ENCODE measurements around the gene PCDHGA9. TPM values are rescaled to one million over a fixed set of nuclear protein-coding genes. Genes with fewer than 3 reads are reported as not detected.

PCDHGA9 gene
- total RNA-seq, 3 donors from 2014 or later (not counting 1 experiment from before 2014, with no cell fraction given), result 0.61 to 1.7 (median 1.0) TPM

GRCh38 chr5:141441571-141442170 lies 39.1 kb downstream of the PCDHGA9 start:
- no peaks in the 10 kb centered on the region for H3K4me1 ChIP-seq (ENCODE audit: control insufficient read depth, insufficient read depth, low read length)
- H3K4me3 ChIP-seq (ENCODE audit: low read length), result no peak overlapping the region
- Mint-ChIP-seq H3K4me3 (no peak overlapping the region), H3K27me3 (ENCODE audit: low read depth in 2 of 2) (peaks cover 16 to 17% of the 10 kb centered on the region in 2 donors), H3K36me3 (no peaks in the 10 kb centered on the region), H3K4me1 (no peaks in the 10 kb centered on the region), H3K9me3 (peaks cover 0 to 2% of the 10 kb centered on the region in 2 donors), H3K27ac (no peak overlapping the region)
- no peak overlapping the region for H3K27ac ChIP-seq (ENCODE audit: low read length)
- TF ChIP-seq, protein P1, sequence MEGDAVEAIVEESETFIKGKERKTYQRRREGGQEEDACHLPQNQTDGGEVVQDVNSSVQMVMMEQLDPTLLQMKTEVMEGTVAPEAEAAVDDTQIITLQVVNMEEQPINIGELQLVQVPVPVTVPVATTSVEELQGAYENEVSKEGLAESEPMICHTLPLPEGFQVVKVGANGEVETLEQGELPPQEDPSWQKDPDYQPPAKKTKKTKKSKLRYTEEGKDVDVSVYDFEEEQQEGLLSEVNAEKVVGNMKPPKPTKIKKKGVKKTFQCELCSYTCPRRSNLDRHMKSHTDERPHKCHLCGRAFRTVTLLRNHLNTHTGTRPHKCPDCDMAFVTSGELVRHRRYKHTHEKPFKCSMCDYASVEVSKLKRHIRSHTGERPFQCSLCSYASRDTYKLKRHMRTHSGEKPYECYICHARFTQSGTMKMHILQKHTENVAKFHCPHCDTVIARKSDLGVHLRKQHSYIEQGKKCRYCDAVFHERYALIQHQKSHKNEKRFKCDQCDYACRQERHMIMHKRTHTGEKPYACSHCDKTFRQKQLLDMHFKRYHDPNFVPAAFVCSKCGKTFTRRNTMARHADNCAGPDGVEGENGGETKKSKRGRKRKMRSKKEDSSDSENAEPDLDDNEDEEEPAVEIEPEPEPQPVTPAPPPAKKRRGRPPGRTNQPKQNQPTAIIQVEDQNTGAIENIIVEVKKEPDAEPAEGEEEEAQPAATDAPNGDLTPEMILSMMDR (IDR thresholded peaks at IDR 0.05), result no peak
- WGBS (ENCODE audit: insufficient coverage), result 63% methylated on average over 50 of the region's 50 CpGs
- peaks cover 5% of the 10 kb centered on the region for H3K27me3 ChIP-seq (ENCODE audit: control insufficient read depth, insufficient read depth, low read length)
- H3K36me3 ChIP-seq (ENCODE audit: control insufficient read depth, insufficient read depth, low read length), result no peaks in the 10 kb centered on the region
- H3K9me3 ChIP-seq (ENCODE audit: control insufficient read depth, insufficient read depth, low read length), result no peaks in the 10 kb centered on the region
- ATAC-seq (no peak), DNase-seq (no peak)
- intact Hi-C loops (cut with micrococcal nuclease), result no loop called here

Other genes with a start within 250 kb of the PCDHGA9 start
- gene PCDHB7, start 230.1 kb upstream of the PCDHGA9 start, total RNA-seq, result not detected
- gene PCDHB8, start 225.0 kb upstream of the PCDHGA9 start, total RNA-seq, result not detected
- not detected for gene PCDHB16, start 220.4 kb upstream of the PCDHGA9 start, total RNA-seq
- under 1 TPM in 1 of 3 donors, not detected in 2; 0.15 TPM for gene PCDHB9, start 215.6 kb upstream of the PCDHGA9 start, total RNA-seq
- under 1 TPM in 1 of 3 donors, not detected in 2; 0.15 TPM for gene PCDHB10, start 210.4 kb upstream of the PCDHGA9 start, total RNA-seq
- not detected for gene PCDHB11, start 203.2 kb upstream of the PCDHGA9 start, total RNA-seq
- gene PCDHB12, start 194.1 kb upstream of the PCDHGA9 start, total RNA-seq, result not detected
- not detected for gene PCDHB13, start 188.9 kb upstream of the PCDHGA9 start, total RNA-seq
- gene PCDHB14, start 179.4 kb upstream of the PCDHGA9 start, total RNA-seq, result not detected
- not detected for gene PCDHB15, start 157.4 kb upstream of the PCDHGA9 start, total RNA-seq
- under 1 TPM in 1 of 3 donors, not detected in 2; 0.73 TPM for gene SLC25A2, start 98.7 kb upstream of the PCDHGA9 start, total RNA-seq
- 10 to 100 TPM; 77.3 to 96.1 (median 89.4) TPM for gene TAF7, start 82.0 kb upstream of the PCDHGA9 start, total RNA-seq
- not detected for gene PCDHGA1, start 72.3 kb upstream of the PCDHGA9 start, total RNA-seq
- not detected for gene PCDHGA2, start 64.0 kb upstream of the PCDHGA9 start, total RNA-seq
- gene PCDHGA3, start 58.9 kb upstream of the PCDHGA9 start, total RNA-seq, result not detected
- gene PCDHGB1, start 52.7 kb upstream of the PCDHGA9 start, total RNA-seq, result under 1 TPM in 1 of 3 donors, not detected in 2; 0.10 TPM
- gene PCDHGA4, start 47.8 kb upstream of the PCDHGA9 start, total RNA-seq, result under 1 TPM in 2 of 3 donors, not detected in 1; 0.24 to 0.30 TPM
- gene PCDHGB2, start 42.8 kb upstream of the PCDHGA9 start, total RNA-seq, result 1 to 10 TPM in 1 of 3 donors, under 1 TPM in 2; 0.36 to 1.5 (median 0.49) TPM
- under 1 TPM; 0.12 to 0.30 (median 0.20) TPM for gene PCDHGA5, start 38.6 kb upstream of the PCDHGA9 start, total RNA-seq
- gene PCDHGB3, start 32.5 kb upstream of the PCDHGA9 start, total RNA-seq, result under 1 TPM in 2 of 3 donors, not detected in 1; 0.52 to 0.68 TPM
- under 1 TPM; 0.20 to 0.75 (median 0.21) TPM for gene PCDHGA6, start 28.9 kb upstream of the PCDHGA9 start, total RNA-seq
- under 1 TPM in 2 of 3 donors, not detected in 1; 0.26 to 0.68 TPM for gene PCDHGA7, start 20.0 kb upstream of the PCDHGA9 start, total RNA-seq
- gene PCDHGB4, start 15.1 kb upstream of the PCDHGA9 start, total RNA-seq, result under 1 TPM in 2 of 3 donors, not detected in 1; 0.31 to 0.40 TPM
- under 1 TPM; 0.07 to 0.28 (median 0.09) TPM for gene PCDHGA8, start 10.1 kb upstream of the PCDHGA9 start, total RNA-seq
- 1 to 10 TPM; 1.3 to 4.2 (median 3.1) TPM for gene PCDHGB5, start 4.8 kb upstream of the PCDHGA9 start, total RNA-seq
- gene PCDHGB6, start 5.2 kb downstream of the PCDHGA9 start, total RNA-seq, result 1 to 10 TPM; 2.1 to 5.9 (median 2.9) TPM
- 1 to 10 TPM in 2 of 3 donors, under 1 TPM in 1; 0.61 to 2.6 (median 2.1) TPM for gene PCDHGA10, start 10.2 kb downstream of the PCDHGA9 start, total RNA-seq
- 1 to 10 TPM in 2 of 3 donors, under 1 TPM in 1; 0.68 to 1.6 (median 1.2) TPM for gene PCDHGB7, start 14.9 kb downstream of the PCDHGA9 start, total RNA-seq
- 1 to 10 TPM in 1 of 3 donors, under 1 TPM in 2; 0.40 to 1.2 (median 0.83) TPM for gene PCDHGA11, start 18.3 kb downstream of the PCDHGA9 start, total RNA-seq
- 1 to 10 TPM in 1 of 3 donors, under 1 TPM in 2; 0.35 to 1.1 (median 0.75) TPM for gene PCDHGA12, start 27.7 kb downstream of the PCDHGA9 start, total RNA-seq
- 1 to 10 TPM in 1 of 3 donors, under 1 TPM in 2; 0.68 to 1.5 (median 0.75) TPM for gene PCDHGC3, start 73.2 kb downstream of the PCDHGA9 start, total RNA-seq
- gene PCDHGC4, start 82.3 kb downstream of the PCDHGA9 start, total RNA-seq, result under 1 TPM; 0.31 to 0.84 (median 0.45) TPM
- gene PCDHGC5, start 86.3 kb downstream of the PCDHGA9 start, total RNA-seq, result under 1 TPM; 0.31 to 0.97 (median 0.50) TPM
- 100 to 1,000 TPM; 410 to 456 (median 419) TPM for gene DIAPH1, start 216.2 kb downstream of the PCDHGA9 start, total RNA-seq
- gene HDAC3, start 234.1 kb downstream of the PCDHGA9 start, total RNA-seq, result 10 to 100 TPM; 66.0 to 85.7 (median 74.7) TPM
- 1 to 10 TPM; 5.7 to 6.6 (median 6.1) TPM for gene RELL2, start 234.2 kb downstream of the PCDHGA9 start, total RNA-seq
- gene FCHSD1, start 248.6 kb downstream of the PCDHGA9 start, total RNA-seq, result 100 to 1,000 TPM; 134 to 155 (median 147) TPM